GM19099 (cell line): ENCODE data around the gene PILRA.
A peak's percentile ranks its signal among the peaks of the same experiment; 100 is the strongest.

Experiments used
- POLR2A ChIP-seq: IDR thresholded peaks from 3 replicates; pipeline ENCODE4 v1.6.1; 2011; ENCODE audit warnings: low read depth; ENCODE audit not compliant: insufficient read length; ENCODE audit errors: extremely low read depth

The PILRA gene

DNA sequence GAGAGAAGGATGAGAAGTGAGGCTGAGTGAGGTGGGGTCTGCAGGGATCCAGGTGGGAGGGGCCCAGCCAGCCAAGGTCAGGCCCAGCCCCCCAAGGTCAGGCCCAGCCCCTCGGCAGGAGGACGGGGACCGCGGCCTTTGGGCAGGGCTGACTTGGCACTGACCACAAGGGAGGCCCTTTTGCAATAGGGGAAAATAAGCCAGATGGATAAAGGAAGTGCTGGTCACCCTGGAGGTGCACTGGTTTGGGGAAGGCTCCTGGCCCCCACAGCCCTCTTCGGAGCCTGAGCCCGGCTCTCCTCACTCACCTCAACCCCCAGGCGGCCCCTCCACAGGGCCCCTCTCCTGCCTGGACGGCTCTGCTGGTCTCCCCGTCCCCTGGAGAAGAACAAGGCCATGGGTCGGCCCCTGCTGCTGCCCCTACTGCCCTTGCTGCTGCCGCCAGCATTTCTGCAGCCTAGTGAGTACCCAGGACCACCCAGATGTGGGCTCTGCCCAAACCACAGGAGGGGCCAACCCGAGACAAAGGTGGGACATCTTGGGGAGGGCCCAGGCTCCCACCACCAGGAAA, at the start of gene PILRA:
Gene PILRA (plus strand): TSS at position 227 of the 571 bp plus-strand sequence. CDS start 170 bp downstream, at position 397.
- no peak for TF ChIP-seq POLR2A

DNA sequence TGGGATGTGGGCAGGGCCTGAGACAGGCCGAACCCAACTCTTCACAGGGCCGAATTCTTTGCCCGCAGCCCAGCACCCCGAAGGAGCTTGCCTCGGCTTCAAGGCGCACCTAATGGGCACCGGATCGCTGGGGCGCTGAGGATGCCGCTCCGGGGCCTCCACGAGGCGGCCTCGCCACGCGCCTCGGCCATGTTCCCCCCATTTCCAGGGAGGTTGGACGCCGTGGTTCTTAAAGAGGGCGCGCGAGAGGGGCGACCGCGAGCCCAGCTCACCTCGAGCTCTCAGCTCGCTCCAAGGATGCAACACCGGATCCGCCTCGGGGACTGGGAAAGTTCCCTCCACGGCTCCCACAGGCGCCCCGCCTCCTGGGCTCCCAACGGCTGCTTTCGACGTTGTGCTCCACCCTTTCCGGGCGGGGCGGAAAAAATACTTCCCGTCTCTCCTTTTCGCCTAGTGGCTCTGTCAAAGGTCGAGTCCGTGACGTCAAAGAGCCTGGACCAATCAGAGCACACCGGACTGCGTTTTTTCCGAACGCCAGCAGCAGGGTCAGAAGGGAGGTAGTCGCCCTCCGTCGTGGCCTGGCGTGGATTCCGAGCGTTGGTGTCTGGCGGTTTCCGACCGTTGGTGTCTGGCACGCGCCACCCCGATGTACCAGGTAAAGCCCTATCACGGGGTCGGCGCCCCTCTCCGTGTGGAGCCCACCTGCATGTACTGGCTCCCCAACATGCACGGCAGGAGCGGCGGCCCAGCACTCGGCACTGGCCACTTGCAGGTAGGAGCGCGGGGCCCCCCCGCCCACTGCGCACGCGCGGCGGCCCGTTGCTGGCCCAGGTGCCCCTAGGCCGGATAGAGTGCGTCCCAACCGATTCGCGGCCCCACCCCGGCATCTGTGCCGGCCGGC, 37.5 kb upstream of the PILRA start:
- peak; percentile 95 for TF ChIP-seq POLR2A

DNA sequence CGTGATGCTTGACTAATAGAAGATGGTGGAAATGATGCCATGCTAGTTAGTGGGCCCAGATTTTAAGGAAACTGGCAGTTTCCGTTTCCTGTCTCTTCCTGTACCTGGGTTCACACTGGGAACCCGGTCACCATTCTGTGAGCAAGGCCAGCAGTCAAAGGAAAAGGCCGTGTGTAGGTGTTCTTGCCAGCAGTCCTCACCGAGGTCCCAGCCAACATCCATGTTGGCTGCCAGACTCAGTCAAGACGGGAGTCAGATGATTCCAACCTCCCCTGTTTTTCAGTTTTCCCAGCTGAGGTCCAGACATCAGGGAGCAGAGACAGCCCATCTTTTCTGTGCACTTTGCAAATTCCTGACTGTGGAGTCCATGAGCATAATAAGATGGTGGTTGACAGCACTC, 30.5 kb upstream of the PILRA start:
- no peak for TF ChIP-seq POLR2A

DNA sequence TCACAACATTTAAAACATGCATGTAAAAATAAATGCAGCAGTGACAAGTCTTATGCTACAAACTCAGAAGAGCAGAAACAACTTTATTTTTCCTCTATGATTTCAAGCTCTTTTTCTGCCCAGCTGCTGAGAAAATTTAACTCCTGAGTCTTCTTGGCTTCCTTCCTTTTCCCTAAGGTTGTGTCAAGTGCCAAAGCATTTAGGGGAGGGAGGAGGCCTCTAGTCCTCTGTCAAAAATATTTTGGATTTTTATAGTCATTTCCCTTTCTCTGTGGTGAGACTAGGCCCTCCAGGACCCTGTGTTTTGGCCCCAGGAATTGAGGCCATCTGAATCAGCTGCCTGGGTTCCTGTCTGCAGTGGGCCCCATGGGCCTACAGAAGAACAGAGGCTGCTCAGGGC, 26.4 kb upstream of the PILRA start:
- TF ChIP-seq POLR2A: no peak

DNA sequence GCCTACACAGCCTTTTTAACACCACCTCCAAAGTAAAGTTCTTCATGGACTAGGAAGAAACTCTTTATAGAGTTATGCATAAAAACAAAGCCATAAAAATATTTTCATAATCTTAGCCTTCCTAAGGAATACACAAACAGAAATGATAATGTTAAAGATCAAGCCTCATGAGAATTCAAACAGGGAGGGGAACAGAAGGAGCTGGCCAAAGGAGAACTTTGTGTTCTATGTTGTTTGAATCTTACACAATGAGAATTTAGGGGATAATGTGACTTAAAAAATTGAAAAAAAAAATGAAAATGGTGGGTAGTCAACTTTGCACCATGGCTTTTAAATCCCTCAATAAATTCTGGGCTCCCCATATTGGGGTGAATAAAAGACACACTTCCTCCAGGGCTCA, 24.5 kb upstream of the PILRA start:
- TF ChIP-seq POLR2A: no peak

DNA sequence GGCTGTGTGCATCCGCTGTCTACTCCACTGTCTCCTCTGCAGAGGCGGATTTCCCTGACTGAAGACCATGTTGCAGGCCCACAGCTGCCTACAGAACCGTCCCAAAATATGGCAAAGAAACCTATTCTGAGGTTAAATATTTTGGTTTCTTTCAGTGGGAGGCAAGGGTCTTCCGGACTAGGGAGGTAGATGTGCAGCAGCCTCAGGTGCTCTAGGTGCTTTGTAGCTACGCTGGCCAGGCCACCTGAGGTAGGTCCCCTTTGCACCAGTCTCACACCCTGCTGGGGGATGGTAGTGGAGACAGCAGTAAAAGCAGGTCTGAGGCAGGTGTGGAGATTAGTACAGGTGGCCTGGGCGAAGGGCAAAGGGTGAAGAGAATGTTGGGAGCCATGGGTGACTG, 23.5 kb upstream of the PILRA start:
- TF ChIP-seq POLR2A: no peak

DNA sequence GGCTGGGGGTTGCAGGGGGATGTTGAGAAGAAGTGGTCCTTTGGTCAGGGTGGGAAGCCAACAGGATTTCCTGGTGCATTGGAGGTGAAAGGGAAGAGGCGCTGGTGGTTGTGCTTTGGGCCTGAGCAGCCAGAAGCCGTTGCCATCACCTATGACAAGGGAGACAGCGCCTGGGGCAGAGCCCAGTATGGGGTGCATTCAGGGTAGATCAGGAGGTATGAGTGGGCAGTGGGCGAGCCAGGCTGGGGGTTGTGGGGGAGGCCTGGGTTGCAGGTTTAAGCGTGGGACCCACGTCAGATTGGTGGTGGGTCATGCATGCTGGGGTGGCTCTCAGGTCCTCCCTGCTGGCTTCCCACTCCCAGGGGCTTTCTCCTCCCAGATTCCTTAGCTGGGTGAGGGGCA, 21.6 kb upstream of the PILRA start:
- TF ChIP-seq POLR2A: no peak

DNA sequence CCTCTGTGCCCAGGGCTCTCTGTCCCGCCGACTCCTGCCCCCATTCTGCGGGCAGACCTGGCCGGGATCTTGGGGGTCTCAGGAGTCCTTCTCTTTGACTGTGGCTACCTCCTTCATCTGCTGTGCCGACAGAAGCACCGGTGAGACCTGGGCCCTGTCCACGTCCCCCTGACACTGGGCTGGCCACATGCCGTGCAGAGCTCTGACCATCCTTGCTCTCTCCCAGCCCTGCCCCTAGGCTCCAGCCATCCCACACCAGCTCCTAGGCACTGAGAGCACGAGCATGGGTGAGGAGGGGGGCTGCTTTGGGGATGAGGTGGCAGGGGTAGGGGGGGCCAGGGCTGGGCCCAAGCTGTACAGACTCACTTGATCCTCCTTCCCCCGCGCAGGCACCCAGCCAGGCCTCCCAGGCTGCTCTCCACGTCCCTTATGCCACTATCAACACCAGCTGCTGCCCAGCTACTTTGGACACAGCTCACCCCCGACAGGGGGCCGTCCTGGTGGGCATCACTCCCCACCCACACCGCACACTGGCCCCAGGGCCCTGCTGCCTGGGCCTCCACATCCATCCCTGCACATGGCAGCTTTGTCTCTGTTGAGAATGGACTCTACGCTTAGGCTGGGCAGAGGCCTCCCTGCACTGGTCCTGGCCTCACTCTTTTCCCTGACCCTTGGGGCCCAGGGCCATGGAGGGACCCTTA, 20.2 kb upstream of the PILRA start:
- TF ChIP-seq POLR2A: no peak

DNA sequence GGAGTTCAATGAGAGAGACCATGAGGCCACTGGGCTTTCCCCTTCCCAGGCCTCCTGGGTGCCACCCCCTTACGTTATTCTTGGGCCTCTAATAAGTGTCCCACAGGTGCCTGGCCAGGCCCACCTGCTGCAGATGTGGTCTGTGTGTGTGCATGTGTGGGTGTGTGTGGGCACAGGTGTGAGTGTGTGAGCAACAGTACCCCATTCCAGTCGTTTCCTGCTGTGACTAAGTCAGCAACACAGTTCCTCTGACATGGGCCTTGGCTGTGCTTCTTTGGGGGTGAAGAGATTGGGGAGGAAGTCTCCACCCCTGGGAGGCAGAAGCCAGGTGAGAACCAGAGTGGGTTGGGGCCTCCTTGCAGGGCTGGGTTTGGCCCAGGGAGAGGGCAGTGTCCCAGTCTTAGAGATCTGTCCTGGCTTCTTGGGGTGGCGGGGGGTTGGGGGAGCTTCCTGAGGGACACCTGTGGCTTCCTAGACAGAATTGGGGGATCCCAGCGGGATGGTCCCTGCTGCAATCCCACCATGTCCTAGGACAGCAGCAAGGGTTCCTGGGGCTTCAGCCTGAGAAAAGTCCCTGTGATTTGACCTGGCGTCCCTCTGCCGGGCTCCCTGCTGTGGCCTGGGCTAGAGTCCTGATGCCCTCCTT, 19.5 kb upstream of the PILRA start:
- TF ChIP-seq POLR2A: no peak

DNA sequence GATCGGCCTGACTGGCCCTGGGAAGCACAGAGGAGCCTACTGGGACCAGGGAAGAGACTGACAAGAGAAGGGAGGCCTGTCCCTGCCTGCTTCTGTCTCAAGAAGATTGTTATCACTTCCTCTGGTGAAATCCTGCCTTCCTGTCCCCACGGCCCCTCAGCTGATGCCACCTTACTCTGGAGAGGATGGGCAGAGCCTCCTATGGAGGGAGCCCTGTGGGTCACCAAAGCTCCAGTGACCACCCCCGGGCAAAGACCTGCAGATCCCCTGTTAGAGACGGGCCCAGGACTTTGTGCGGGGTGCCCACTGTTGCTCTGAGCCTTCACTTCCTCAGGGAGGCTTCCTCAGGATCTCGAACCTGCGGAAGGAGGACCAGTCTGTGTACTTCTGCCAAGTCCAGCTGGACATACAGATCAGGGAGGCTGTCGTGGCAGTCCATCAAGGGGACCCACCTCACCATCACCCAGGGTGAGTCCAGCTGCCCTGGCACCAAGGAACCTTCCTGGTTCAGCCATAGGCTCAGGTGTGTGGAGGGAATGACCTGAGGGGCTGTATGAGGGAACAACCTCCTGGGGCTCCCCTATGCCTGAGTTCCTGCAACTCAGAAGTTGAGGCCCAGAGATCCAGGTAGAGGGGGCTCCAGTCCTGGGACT, 16.7 kb upstream of the PILRA start:
- TF ChIP-seq POLR2A: no peak

DNA sequence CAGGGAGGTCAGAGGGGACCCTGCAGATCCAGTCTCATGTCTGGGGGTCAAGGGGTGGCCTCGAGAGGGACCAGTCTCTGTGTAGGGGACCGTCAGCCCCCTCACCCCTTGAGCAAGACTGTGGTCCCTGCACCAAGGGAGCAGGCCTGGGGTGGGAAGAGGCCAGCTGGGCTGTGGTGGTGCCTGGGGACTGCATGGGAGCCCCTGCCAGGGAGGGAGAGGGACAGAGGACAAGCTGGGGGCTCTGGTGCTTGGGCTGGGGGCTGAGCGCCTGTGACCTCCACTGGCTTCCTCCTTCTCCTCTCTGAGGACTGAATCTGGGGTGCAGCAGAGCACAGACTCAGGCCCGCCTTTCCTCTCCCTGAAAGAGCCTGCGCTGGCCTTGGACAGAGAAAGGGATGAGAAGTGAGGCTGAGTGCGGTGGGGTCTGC, 16.1 kb upstream of the PILRA start:
- TF ChIP-seq POLR2A: no peak

DNA sequence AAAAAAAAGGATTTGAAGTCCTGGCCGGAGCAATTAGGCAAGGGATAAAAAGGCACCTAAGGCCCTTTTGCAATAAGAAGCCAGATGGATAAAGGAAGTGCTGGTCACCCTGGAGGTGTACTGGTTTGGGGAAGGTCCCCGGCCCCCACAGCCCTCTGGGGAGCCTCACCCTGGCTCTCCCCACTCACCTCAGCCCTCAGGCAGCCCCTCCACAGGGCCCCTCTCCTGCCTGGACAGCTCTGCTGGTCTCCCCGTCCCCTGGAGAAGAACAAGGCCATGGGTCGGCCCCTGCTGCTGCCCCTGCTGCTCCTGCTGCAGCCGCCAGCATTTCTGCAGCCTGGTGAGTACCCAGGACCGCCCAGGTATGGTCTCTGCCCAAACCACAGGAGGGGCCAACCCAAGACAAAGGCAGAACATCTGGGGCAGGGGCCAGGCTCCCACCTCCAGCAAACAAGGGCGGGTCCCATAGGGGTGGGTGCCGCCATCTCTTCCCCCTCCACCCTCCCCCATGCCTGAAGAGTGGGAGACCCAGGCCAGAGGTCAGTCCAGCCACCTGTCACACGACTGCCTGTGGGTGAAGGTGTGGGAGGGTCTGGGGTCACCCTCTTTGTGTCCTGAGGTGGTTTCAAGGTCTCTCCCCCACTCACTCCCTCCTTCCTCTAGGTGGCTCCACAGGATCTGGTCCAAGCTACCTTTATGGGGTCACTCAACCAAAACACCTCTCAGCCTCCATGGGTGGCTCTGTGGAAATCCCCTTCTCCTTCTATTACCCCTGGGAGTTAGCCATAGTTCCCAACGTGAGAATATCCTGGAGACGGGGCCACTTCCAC, 15.0 kb upstream of the PILRA start, which contains the start of gene PILRB:
Gene PILRB (plus strand): TSS at position 91 of the 830 bp plus-strand sequence. CDS start 186 bp downstream, at position 277.
- no peak for TF ChIP-seq POLR2A

DNA sequence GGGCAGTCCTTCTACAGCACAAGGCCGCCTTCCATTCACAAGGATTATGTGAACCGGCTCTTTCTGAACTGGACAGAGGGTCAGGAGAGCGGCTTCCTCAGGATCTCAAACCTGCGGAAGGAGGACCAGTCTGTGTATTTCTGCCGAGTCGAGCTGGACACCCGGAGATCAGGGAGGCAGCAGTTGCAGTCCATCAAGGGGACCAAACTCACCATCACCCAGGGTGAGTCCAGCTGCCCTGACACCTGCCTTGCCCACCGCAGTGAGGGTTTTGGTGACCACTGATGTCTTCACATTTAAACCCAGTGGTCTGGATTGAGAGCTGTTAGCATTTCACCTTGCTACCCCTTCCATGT, 14.5 kb upstream of the PILRA start:
- no peak for TF ChIP-seq POLR2A
